Neural progenitor cell (in vitro differentiated cells): ENCODE data around the gene LGALS4. TPM values are rescaled to one million over a fixed set of nuclear protein-coding genes. Genes with fewer than 3 reads are reported as not detected.
"Not testable (repeated sequence)": the region's sequence is repeated elsewhere in the genome, so short reads cannot be mapped to it uniquely, and the experiment has no call there.

Experiments used
- DNase-seq: peaks from one replicate; pipeline ENCODE4 v3.0.0-alpha.2; 2016; ENCODE audit warnings: low spot score
- H2AFZ ChIP-seq: fragments of 200-600 bp; sonication (generic); replicated peaks from 2 replicates; pipeline ENCODE4 v1.6.1; 2016; ENCODE audit warnings: antibody characterized with exemption
- H3F3A ChIP-seq: fragments of 200-600 bp; sonication (generic); 2 replicates; pipeline ENCODE4 v1.6.1; 2016; ENCODE audit warnings: antibody characterized with exemption, low read depth
- H3K27ac ChIP-seq: fragments of 200-600 bp; sonication (generic); 2 replicates; pipeline ENCODE4 v1.5.1; 2016; ENCODE audit warnings: mild to moderate bottlenecking
- H3K27me3 ChIP-seq: fragments of 200-600 bp; sonication (generic); 2 replicates; pipeline ENCODE4 v1.6.1; 2016; ENCODE audit warnings: mild to moderate bottlenecking, moderate library complexity
- H3K36me3 ChIP-seq: fragments of 200-600 bp; sonication (generic); 2 replicates; pipeline ENCODE4 v1.5.1; 2016
- H3K4me1 ChIP-seq: fragments of 200-600 bp; sonication (generic); 2 replicates; pipeline ENCODE4 v1.6.1; 2016; ENCODE audit warnings: mixed run types
- H3K4me2 ChIP-seq: fragments of 200-600 bp; sonication (generic); 2 replicates; pipeline ENCODE4 v1.6.1; 2016
- H3K4me3 ChIP-seq: fragments of 200-600 bp; sonication (generic); 2 replicates; pipeline ENCODE4 v1.5.1; 2016
- H3K79me2 ChIP-seq: fragments of 200-600 bp; sonication (generic); 2 replicates; pipeline ENCODE4 v1.6.1; 2016; ENCODE audit warnings: low read depth
- H3K9ac ChIP-seq: fragments of 200-600 bp; sonication (generic); 2 replicates; pipeline ENCODE4 v1.6.1; 2016
- H3K9me3 ChIP-seq: fragments of 200-600 bp; sonication (generic); 2 replicates; pipeline ENCODE4 v1.5.1; 2016; ENCODE audit warnings: low read depth
- H4K20me1 ChIP-seq: fragments of 200-600 bp; sonication (generic); 2 replicates; pipeline ENCODE4 v1.6.1; 2016; ENCODE audit warnings: low read depth
- H3K27ac Mint-ChIP-seq: 3 replicates; pipeline ENCODE4 v1.8.0; 2021; ENCODE audit warnings: mixed read lengths
- H3K27me3 Mint-ChIP-seq: 2 replicates; pipeline ENCODE4 v1.8.0; 2022; ENCODE audit warnings: low read depth, mild to moderate bottlenecking, inconsistent platforms, moderate library complexity, mixed read lengths; ENCODE audit not compliant: insufficient read depth
- H3K36me3 Mint-ChIP-seq: 3 replicates; pipeline ENCODE4 v1.8.0; 2021; ENCODE audit warnings: mixed read lengths
- H3K4me1 Mint-ChIP-seq: 3 replicates; pipeline ENCODE4 v1.8.0; 2021; ENCODE audit warnings: mixed read lengths
- H3K4me3 Mint-ChIP-seq: 3 replicates; pipeline ENCODE4 v1.8.0; 2021; ENCODE audit warnings: mild to moderate bottlenecking, moderate library complexity, mixed read lengths
- H3K9me3 Mint-ChIP-seq: 3 replicates; pipeline ENCODE4 v1.8.0; 2020; ENCODE audit warnings: mixed read lengths
- EZH2 ChIP-seq: fragments of 200-600 bp; sonication (generic); IDR thresholded peaks from 2 replicates; pipeline ENCODE4 v1.6.1; 2017; ENCODE audit warnings: antibody characterized with exemption, mild to moderate bottlenecking, moderate library complexity
- EZH2phosphoT487 ChIP-seq: fragments of 200-600 bp; sonication (generic); IDR thresholded peaks from 2 replicates; pipeline ENCODE4 v1.6.1; 2017; ENCODE audit warnings: antibody characterized with exemption
- total RNA-seq: library from RNA; depleted of rRNA; stranded (reverse); fragments of >200 nt; gene quantifications from 2 replicates; pipeline ENCODE4 v1.2.3, GENCODE V29; 2015; ENCODE audit warnings: low replicate concordance
- TF ChIP-seq, protein P1 (sequence below): fragments of 200-600 bp; sonication (generic); IDR thresholded peaks from 2 replicates; pipeline ENCODE4 v1.5.1; 2017; ENCODE audit warnings: antibody characterized with exemption, mild to moderate bottlenecking

The LGALS4 gene
- total RNA-seq, 1 donor from 2014 or later = not detected

DNA sequence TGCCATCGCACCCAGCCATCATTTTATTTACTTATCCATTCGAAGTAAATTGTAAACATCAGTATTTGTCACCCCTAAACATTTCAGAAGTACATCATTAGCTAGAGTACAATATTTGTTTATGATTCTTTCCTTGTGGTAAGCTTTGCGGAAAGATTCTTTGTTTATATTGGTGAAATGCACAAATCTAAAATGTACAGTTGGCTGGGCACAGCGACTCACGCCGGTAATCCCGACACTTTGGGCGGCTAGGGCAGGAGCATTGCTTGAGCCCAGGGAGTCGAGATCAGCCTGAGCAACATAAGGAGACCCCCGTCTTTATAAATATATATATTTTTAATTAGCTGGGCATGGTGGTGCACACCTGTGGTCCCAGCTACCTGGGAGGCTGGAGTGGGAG lies 13.6 kb downstream of the LGALS4 start:
- Histone ChIP-seq H3K27me3 (no peaks in the 10 kb centered on the region), H2AFZ (no peak overlapping the region), H3K9ac (no peak overlapping the region), H4K20me1 (no peaks in the 10 kb centered on the region), H3K79me2 (no peaks in the 10 kb centered on the region), H3K9me3 (no peaks in the 10 kb centered on the region), H3F3A (no peaks in the 10 kb centered on the region), H3K36me3 (no peaks in the 10 kb centered on the region), H3K4me3 (no peak overlapping the region), H3K4me1 (no peaks in the 10 kb centered on the region), H3K4me2 (no peak overlapping the region), H3K27ac (no peak overlapping the region)
- no peak for DNase-seq
- TF ChIP-seq EZH2 = no peak
- Mint-ChIP-seq H3K36me3 (no peaks in the 10 kb centered on the region), H3K4me3 (no peak overlapping the region), H3K27ac (no peak overlapping the region), H3K9me3 (peaks cover 7% of the 10 kb centered on the region), H3K27me3 (peaks cover 10% of the 10 kb centered on the region), H3K4me1 (peaks cover 2% of the 10 kb centered on the region)

DNA sequence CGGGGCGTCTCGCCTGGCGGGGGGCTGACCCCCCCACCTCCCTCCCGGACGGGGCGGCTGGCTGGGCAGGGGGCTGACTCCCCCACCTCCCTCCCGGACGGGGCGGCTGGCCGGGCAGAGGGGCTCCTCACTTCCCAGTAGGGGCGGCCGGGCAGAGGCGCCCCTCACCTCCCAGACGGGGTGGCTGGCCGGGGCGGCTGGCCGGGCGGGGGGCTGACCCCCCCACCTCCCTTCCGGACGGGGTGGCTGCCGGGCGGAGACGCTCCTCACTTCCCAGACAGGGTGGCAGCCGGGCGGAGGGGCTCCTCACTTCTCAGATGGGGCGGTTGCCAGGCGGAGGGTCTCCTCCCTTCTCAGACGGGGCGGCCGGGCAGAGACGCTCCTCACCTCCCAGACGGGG lies 15.0 kb downstream of the LGALS4 start:
- not testable (repeated sequence) for H3K27ac Mint-ChIP-seq, H3K27me3 Mint-ChIP-seq, H2AFZ ChIP-seq, H3K27me3 ChIP-seq, H3K9me3 ChIP-seq, H3F3A ChIP-seq, H3K36me3 Mint-ChIP-seq, H3K4me3 ChIP-seq, H4K20me1 ChIP-seq, H3K4me1 Mint-ChIP-seq, H3K4me3 Mint-ChIP-seq, H3K27ac ChIP-seq, H3K36me3 ChIP-seq, H3K4me1 ChIP-seq, H3K4me2 ChIP-seq, H3K9ac ChIP-seq, H3K79me2 ChIP-seq, DNase-seq, H3K9me3 Mint-ChIP-seq

DNA sequence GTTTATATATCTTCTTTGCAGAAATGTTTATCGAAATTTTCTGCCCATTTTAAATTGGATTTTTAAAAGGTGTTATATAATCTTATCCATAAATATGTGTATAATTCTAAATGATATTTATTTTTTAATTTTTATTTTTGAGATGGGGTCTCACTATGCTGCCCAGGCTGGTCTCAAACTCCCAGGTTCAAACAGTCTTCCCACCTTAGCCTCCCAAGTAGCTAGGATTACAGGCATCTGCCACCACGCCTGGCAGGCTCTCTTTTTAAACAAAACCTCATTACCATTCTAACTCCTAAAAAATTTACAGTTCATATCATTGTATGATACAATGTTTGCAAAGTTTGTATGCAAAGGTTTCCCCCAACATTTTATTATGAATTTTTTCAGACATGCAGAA lies 16.6 kb downstream of the LGALS4 start:
- H3K27me3 ChIP-seq = no peaks in the 10 kb centered on the region
- H4K20me1 ChIP-seq = no peaks in the 10 kb centered on the region
- no peak overlapping the region for H3K4me3 ChIP-seq
- DNase-seq = no peak
- peaks cover 6% of the 10 kb centered on the region for H3K27me3 Mint-ChIP-seq
- H3K9ac ChIP-seq = no peak overlapping the region
- H3K9me3 Mint-ChIP-seq = peaks cover 10% of the 10 kb centered on the region
- H3K79me2 ChIP-seq = no peaks in the 10 kb centered on the region
- no peaks in the 10 kb centered on the region for H3F3A ChIP-seq
- H3K36me3 Mint-ChIP-seq = no peaks in the 10 kb centered on the region
- H3K36me3 ChIP-seq = no peaks in the 10 kb centered on the region
- no peaks in the 10 kb centered on the region for H3K9me3 ChIP-seq
- H3K4me2 ChIP-seq = no peak overlapping the region
- H3K27ac ChIP-seq = no peak overlapping the region
- TF ChIP-seq EZH2 (no peak), EZH2phosphoT487 (no peak)
- TF ChIP-seq, protein P1, sequence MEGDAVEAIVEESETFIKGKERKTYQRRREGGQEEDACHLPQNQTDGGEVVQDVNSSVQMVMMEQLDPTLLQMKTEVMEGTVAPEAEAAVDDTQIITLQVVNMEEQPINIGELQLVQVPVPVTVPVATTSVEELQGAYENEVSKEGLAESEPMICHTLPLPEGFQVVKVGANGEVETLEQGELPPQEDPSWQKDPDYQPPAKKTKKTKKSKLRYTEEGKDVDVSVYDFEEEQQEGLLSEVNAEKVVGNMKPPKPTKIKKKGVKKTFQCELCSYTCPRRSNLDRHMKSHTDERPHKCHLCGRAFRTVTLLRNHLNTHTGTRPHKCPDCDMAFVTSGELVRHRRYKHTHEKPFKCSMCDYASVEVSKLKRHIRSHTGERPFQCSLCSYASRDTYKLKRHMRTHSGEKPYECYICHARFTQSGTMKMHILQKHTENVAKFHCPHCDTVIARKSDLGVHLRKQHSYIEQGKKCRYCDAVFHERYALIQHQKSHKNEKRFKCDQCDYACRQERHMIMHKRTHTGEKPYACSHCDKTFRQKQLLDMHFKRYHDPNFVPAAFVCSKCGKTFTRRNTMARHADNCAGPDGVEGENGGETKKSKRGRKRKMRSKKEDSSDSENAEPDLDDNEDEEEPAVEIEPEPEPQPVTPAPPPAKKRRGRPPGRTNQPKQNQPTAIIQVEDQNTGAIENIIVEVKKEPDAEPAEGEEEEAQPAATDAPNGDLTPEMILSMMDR = no peak
- H3K4me1 ChIP-seq = no peaks in the 10 kb centered on the region
- no peak overlapping the region for H3K4me3 Mint-ChIP-seq
- H3K4me1 Mint-ChIP-seq = peaks cover 2% of the 10 kb centered on the region
- H3K27ac Mint-ChIP-seq = no peak overlapping the region
- H2AFZ ChIP-seq = no peak overlapping the region

DNA sequence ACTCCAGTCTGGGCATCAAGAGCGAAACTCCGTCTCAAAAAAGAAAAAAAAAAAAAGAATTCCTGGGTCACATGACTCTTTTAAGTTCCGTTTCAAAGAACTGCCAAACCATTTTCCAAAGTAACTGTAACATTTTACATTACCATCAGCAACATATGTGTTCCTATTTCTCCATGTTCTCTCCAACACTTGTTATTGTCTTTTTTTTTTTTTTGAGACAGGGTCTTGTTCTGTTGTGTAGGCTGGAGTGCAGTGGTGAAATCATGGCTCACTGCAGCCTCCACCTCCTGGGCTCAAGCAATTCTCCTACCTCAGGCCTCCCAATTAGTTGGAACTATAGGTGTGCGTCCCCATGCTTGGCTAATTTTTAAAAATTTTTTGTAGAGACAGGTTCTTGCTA lies 17.2 kb downstream of the LGALS4 start:
- no peaks in the 10 kb centered on the region for H3K36me3 Mint-ChIP-seq
- Histone ChIP-seq H3K36me3 (no peaks in the 10 kb centered on the region), H3F3A (no peaks in the 10 kb centered on the region), H3K27ac (no peak overlapping the region), H3K9me3 (no peaks in the 10 kb centered on the region), H3K79me2 (no peaks in the 10 kb centered on the region), H4K20me1 (no peaks in the 10 kb centered on the region), H3K4me2 (no peak overlapping the region), H3K27me3 (no peaks in the 10 kb centered on the region), H2AFZ (no peak overlapping the region), H3K4me3 (no peak overlapping the region), H3K9ac (no peak overlapping the region), H3K4me1 (no peaks in the 10 kb centered on the region)
- no peak for DNase-seq
- no peak overlapping the region for H3K4me3 Mint-ChIP-seq
- TF ChIP-seq, protein P1 = no peak
- TF ChIP-seq EZH2 (no peak), EZH2phosphoT487 (no peak)
- peaks cover 2% of the 10 kb centered on the region for H3K4me1 Mint-ChIP-seq
- H3K9me3 Mint-ChIP-seq = peaks cover 10% of the 10 kb centered on the region
- H3K27me3 Mint-ChIP-seq = peaks cover 6% of the 10 kb centered on the region
- H3K27ac Mint-ChIP-seq = no peak overlapping the region
